ENCODE data around the gene HHLA2. TPM values are rescaled to one million over a fixed set of nuclear protein-coding genes. Genes with fewer than 3 reads are reported as not detected.

The HHLA2 gene, protein sequence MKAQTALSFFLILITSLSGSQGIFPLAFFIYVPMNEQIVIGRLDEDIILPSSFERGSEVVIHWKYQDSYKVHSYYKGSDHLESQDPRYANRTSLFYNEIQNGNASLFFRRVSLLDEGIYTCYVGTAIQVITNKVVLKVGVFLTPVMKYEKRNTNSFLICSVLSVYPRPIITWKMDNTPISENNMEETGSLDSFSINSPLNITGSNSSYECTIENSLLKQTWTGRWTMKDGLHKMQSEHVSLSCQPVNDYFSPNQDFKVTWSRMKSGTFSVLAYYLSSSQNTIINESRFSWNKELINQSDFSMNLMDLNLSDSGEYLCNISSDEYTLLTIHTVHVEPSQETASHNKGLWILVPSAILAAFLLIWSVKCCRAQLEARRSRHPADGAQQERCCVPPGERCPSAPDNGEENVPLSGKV
- total RNA-seq (2021; fragmentation: NEBNext Ultra II Directional; extraction: Animal tissue kit (Norgen Biotek cat#: 25700)): not detected in 2 replicates
- polyA plus RNA-seq (2011; rRNA removed): not detected in 2 replicates
- polyA plus RNA-seq (2011; cell fraction: cytosol; rRNA removed): not detected
- polyA plus RNA-seq (2011; cell fraction: nucleus; rRNA removed): not detected
- not detected in 4 replicates for polyA plus RNA-seq (2012, experiment 1 of 2)
- not detected for polyA plus RNA-seq (2012, experiment 2 of 2)
- polyA plus RNA-seq (2013, experiment 1 of 2): not detected
- polyA plus RNA-seq (2013, experiment 2 of 2): not detected
- polyA minus RNA-seq (2011; rRNA and poly(A)+ RNA removed): not detected in 2 replicates
- not detected for polyA minus RNA-seq (2011; cell fraction: cytosol; rRNA and poly(A)+ RNA removed)
- not detected for polyA minus RNA-seq (2011; cell fraction: nucleus; rRNA and poly(A)+ RNA removed)
- long read RNA-seq, experiment 1: 0 reads
- long read RNA-seq, experiment 2: 0 reads

DNA sequence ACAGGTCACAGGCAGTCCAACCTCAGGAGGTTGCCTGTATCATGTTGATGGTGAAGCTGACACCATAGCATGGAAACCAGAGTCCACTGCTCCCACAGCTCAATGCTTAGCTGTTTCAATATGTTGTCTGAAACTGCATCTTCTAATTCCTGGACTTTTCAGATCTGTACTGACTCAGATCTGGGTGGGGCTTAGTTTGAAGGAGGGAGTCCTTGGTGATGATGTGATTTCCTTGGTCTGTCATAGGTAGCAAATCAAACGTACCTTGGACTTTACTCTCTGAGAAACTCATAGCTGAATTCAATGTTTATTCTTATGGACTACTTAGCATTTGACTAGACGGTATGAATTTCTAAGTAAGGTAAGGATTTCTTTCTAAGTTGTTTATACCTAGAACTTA lies at the start of gene HHLA2:
HHLA2 (plus strand) TSS at position 310 of the 400 bp plus-strand sequence. CDS start 55,266 bp downstream, outside the sequence.
- Histone ChIP-seq H3K79me2 (ENCODE audit: control insufficient read depth in 1 of 2, insufficient read depth in 2 of 2, low read length in 2 of 2) (no peaks in the 10 kb centered on the region), H3K23me2 (ENCODE audit: low read depth, low read length) (no peaks in the 10 kb centered on the region), H3K4me1 (replicated peaks in 1 of 4; ENCODE audit: control insufficient read depth in 3 of 4, insufficient read depth in 4 of 4, low read length in 3 of 4) (no peaks in the 10 kb centered on the region; a peak in 1 of 7 replicates), H3K27me3 (replicated peaks in 1 of 4; ENCODE audit: control insufficient read depth in 3 of 4, extremely low read depth in 1 of 4, insufficient read depth in 3 of 4, low read length in 3 of 4) (no peaks in the 10 kb centered on the region), H3K9me3 (ENCODE audit: insufficient read depth in 2 of 2, low read depth in 1 of 2, low read length in 1 of 2) (no peaks in the 10 kb centered on the region), H3K4me3 (ENCODE audit: extremely low read depth in 1 of 4, insufficient read depth in 2 of 4, low read depth in 3 of 4, low read length in 4 of 4) (no peak within 1 kb of the TSS), H2AFZ (ENCODE audit: low read length) (no peak within 1 kb of the TSS), H2AK5ac (ENCODE audit: low read depth, low read length) (no peak within 1 kb of the TSS), H3K56ac (replicated peaks; ENCODE audit: insufficient read length, low read depth, low read length) (no peak within 1 kb of the TSS), H3K27ac (ENCODE audit: low read depth, low read length) (no peak within 1 kb of the TSS), H2BK15ac (ENCODE audit: low read length) (no peak within 1 kb of the TSS), H3K4ac (replicated peaks; ENCODE audit: insufficient read length, low read depth, low read length) (no peak within 1 kb of the TSS), H3K79me1 (ENCODE audit: low read depth, low read length) (no peaks in the 10 kb centered on the region), H3K36me3 (ENCODE audit: control insufficient read depth in 2 of 4, insufficient read depth in 4 of 4, low read length in 3 of 4) (no peaks in the 10 kb centered on the region), H3K9ac (replicated peaks in 1 of 4; ENCODE audit: extremely low read depth in 1 of 4, low read depth in 3 of 4, low read length in 3 of 4) (no peak within 1 kb of the TSS), H2BK120ac (replicated peaks; ENCODE audit: low read depth, low read length) (no peak within 1 kb of the TSS), H3K18ac (ENCODE audit: extremely low read depth, low read length) (no peak within 1 kb of the TSS), H3K14ac (ENCODE audit: insufficient read length) (no peak within 1 kb of the TSS), H4K5ac (ENCODE audit: insufficient read length, low read depth, low read length) (no peak within 1 kb of the TSS), H4K20me1 (replicated peaks in 1 of 2; ENCODE audit: control insufficient read depth in 1 of 2, insufficient read depth in 2 of 2, low read length in 2 of 2) (no peaks in the 10 kb centered on the region), H4K91ac (replicated peaks; ENCODE audit: insufficient read length, low read length) (no peak within 1 kb of the TSS), H2BK12ac (ENCODE audit: low read depth, low read length) (no peak within 1 kb of the TSS), H3K4me2 (ENCODE audit: insufficient read depth in 1 of 2, low read depth in 2 of 2, low read length in 2 of 2) (no peak within 1 kb of the TSS), H2BK20ac (ENCODE audit: low read length) (no peak within 1 kb of the TSS), H4K8ac (ENCODE audit: extremely low read depth, insufficient read depth, low read length) (no peak within 1 kb of the TSS), H2BK5ac (ENCODE audit: low read depth, low read length) (no peak within 1 kb of the TSS), H3K23ac (ENCODE audit: insufficient read length) (no peak within 1 kb of the TSS)
- ChIA-PET CTCF (ENCODE audit: partially characterized antibody) (interaction anchor here (1.6 kb wide), 1 partner anchor 181 kb away, joined by 4 read pairs; no protein-coding TSS in a partner anchor), POLR2A (ENCODE audit: partially characterized antibody) (no interaction called here)
- FAIRE-seq (no peak), DNase-seq (ENCODE audit: low read depth in 1 of 2, low spot score in 2 of 2) (no peak)
- WGBS, 2 experiments (ENCODE audit: extremely low coverage in 1 of 2, insufficient coverage in 1 of 2, insufficient read length in 1 of 2, insufficient replicate concordance in 2 of 2, low coverage in 1 of 2, low lambda C conversion rate in 2 of 2, missing lambda C conversion rate in 1 of 2): 63% methylated on average over 2 of the region's 2 CpGs; no CpG with 5 or more reads in 1 of the 2 experiments
- no peak for TF ChIP-seq EZH2 (IDR thresholded peaks at IDR 0.05; ENCODE audit: low read depth, low read length, severe bottlenecking)
- TF ChIP-seq GTF2F1 (IDR thresholded peaks at IDR 0.05; ENCODE audit: borderline replicate concordance, low read depth, low read length): no peak
- no peak for TF ChIP-seq TCF12 (IDR thresholded peaks at IDR 0.05; ENCODE audit: low read depth, low read length)
- TF ChIP-seq ZNF274 (IDR thresholded peaks at IDR 0.05; ENCODE audit: borderline replicate concordance, extremely low read depth, low read length): no peak
- no peak for TF ChIP-seq EP300 (IDR thresholded peaks at IDR 0.05; ENCODE audit: borderline replicate concordance in 1 of 2, low read depth in 2 of 2, low read length in 2 of 2)
- TF ChIP-seq POLR2A (IDR thresholded peaks at IDR 0.05; ENCODE audit: control extremely low read depth in 1 of 2, low read depth in 2 of 2, low read length in 2 of 2): no peak
- TF ChIP-seq FOSL1 (IDR thresholded peaks at IDR 0.05; ENCODE audit: insufficient read depth, low read depth, low read length): no peak
- TF ChIP-seq, protein P1, sequence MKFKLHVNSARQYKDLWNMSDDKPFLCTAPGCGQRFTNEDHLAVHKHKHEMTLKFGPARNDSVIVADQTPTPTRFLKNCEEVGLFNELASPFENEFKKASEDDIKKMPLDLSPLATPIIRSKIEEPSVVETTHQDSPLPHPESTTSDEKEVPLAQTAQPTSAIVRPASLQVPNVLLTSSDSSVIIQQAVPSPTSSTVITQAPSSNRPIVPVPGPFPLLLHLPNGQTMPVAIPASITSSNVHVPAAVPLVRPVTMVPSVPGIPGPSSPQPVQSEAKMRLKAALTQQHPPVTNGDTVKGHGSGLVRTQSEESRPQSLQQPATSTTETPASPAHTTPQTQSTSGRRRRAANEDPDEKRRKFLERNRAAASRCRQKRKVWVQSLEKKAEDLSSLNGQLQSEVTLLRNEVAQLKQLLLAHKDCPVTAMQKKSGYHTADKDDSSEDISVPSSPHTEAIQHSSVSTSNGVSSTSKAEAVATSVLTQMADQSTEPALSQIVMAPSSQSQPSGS (IDR thresholded peaks at IDR 0.05; ENCODE audit: low read length): no peak
- no peak for TF ChIP-seq EGR1 (IDR thresholded peaks at IDR 0.05; ENCODE audit: borderline replicate concordance, low read depth, low read length)
